ENCODE results near the gene SMG6. TPM values are rescaled to one million over a fixed set of nuclear protein-coding genes. Genes with fewer than 3 reads are reported as not detected.

Gene SMG6
- total RNA-seq, 1 donor from 2014 or later, result 36.7 TPM

GRCh38 chr17:2120586-2121335 lies 182.8 kb downstream of the SMG6 start:
- TF ChIP-seq CTCF (IDR thresholded peaks at IDR 0.05), result no peak
- no peaks in the 10 kb centered on the region for H3K27me3 Mint-ChIP-seq (ENCODE audit: unreplicated experiment)
- no peak for DNase-seq (ENCODE audit: extremely low spot score, unreplicated experiment)
- H3K36me3 Mint-ChIP-seq (ENCODE audit: unreplicated experiment), result peaks cover 11% of the 10 kb centered on the region
- H3K9me3 Mint-ChIP-seq (ENCODE audit: unreplicated experiment), result no peaks in the 10 kb centered on the region
- H3K27ac Mint-ChIP-seq (ENCODE audit: unreplicated experiment), result no peak overlapping the region
- no peak overlapping the region for H3K4me3 Mint-ChIP-seq (ENCODE audit: unreplicated experiment)
- peaks cover 18% of the 10 kb centered on the region for H3K4me1 Mint-ChIP-seq (ENCODE audit: unreplicated experiment)

- no peak for TF ChIP-seq CTCF (IDR thresholded peaks at IDR 0.05)
- Mint-ChIP-seq H3K4me1 (ENCODE audit: unreplicated experiment) (peaks cover 5% of the 10 kb centered on the region), H3K9me3 (ENCODE audit: unreplicated experiment) (no peaks in the 10 kb centered on the region), H3K27me3 (ENCODE audit: unreplicated experiment) (no peaks in the 10 kb centered on the region), H3K27ac (ENCODE audit: unreplicated experiment) (no peak overlapping the region), H3K36me3 (ENCODE audit: unreplicated experiment) (no peaks in the 10 kb centered on the region), H3K4me3 (ENCODE audit: unreplicated experiment) (no peak overlapping the region)
- no peak for DNase-seq (ENCODE audit: extremely low spot score, unreplicated experiment)
These were observed 190.3 kb downstream of the SMG6 start for GRCh38 chr17:2113279-2113622.

- H3K27me3 Mint-ChIP-seq (ENCODE audit: unreplicated experiment), result no peaks in the 10 kb centered on the region
- no peak for DNase-seq (ENCODE audit: extremely low spot score, unreplicated experiment)
- H3K4me1 Mint-ChIP-seq (ENCODE audit: unreplicated experiment), result peaks cover 8% of the 10 kb centered on the region
- no peak for TF ChIP-seq CTCF (IDR thresholded peaks at IDR 0.05)
- H3K36me3 Mint-ChIP-seq (ENCODE audit: unreplicated experiment), result no peaks in the 10 kb centered on the region
- no peaks in the 10 kb centered on the region for H3K9me3 Mint-ChIP-seq (ENCODE audit: unreplicated experiment)
- no peak overlapping the region for H3K4me3 Mint-ChIP-seq (ENCODE audit: unreplicated experiment)
- H3K27ac Mint-ChIP-seq (ENCODE audit: unreplicated experiment), result no peak overlapping the region
These were observed 191.9 kb downstream of the SMG6 start for GRCh38 chr17:2111691-2112090.

- H3K27me3 Mint-ChIP-seq (ENCODE audit: unreplicated experiment), result no peaks in the 10 kb centered on the region
- H3K4me3 Mint-ChIP-seq (ENCODE audit: unreplicated experiment), result no peak overlapping the region
- TF ChIP-seq CTCF (IDR thresholded peaks at IDR 0.05), result no peak
- H3K27ac Mint-ChIP-seq (ENCODE audit: unreplicated experiment), result no peak overlapping the region
- no peaks in the 10 kb centered on the region for H3K36me3 Mint-ChIP-seq (ENCODE audit: unreplicated experiment)
- DNase-seq (ENCODE audit: extremely low spot score, unreplicated experiment), result no peak
- H3K9me3 Mint-ChIP-seq (ENCODE audit: unreplicated experiment), result no peaks in the 10 kb centered on the region
- H3K4me1 Mint-ChIP-seq (ENCODE audit: unreplicated experiment), result peaks cover 13% of the 10 kb centered on the region
These were observed 193.1 kb downstream of the SMG6 start for GRCh38 chr17:2110436-2110835.

GRCh38 chr17:2108170-2108569 lies 195.4 kb downstream of the SMG6 start:
- Mint-ChIP-seq H3K9me3 (ENCODE audit: unreplicated experiment) (no peaks in the 10 kb centered on the region), H3K4me1 (ENCODE audit: unreplicated experiment) (peaks cover 13% of the 10 kb centered on the region), H3K4me3 (ENCODE audit: unreplicated experiment) (no peak overlapping the region), H3K36me3 (ENCODE audit: unreplicated experiment) (no peaks in the 10 kb centered on the region), H3K27me3 (ENCODE audit: unreplicated experiment) (no peaks in the 10 kb centered on the region), H3K27ac (ENCODE audit: unreplicated experiment) (no peak overlapping the region)
- no peak for TF ChIP-seq CTCF (IDR thresholded peaks at IDR 0.05)
- no peak for DNase-seq (ENCODE audit: extremely low spot score, unreplicated experiment)
